Measurements from ENCODE around the gene GPT2.
A peak's percentile ranks its signal among the peaks of the same experiment; 100 is the strongest.

The GPT2 gene

GRCh38 chr16:46899443-46900143, 15.4 kb downstream of the GPT2 start:
- DNase-seq: no peak

- no peak for DNase-seq
Observed at GRCh38 chr16:46900455-46901235, 16.5 kb downstream of the GPT2 start.

- DNase-seq: no peak
Observed at GRCh38 chr16:46901709-46902108, 17.5 kb downstream of the GPT2 start.

- no peak for DNase-seq
Observed at GRCh38 chr16:46903255-46903905, 19.2 kb downstream of the GPT2 start.

GRCh38 chr16:46904471-46904870, 20.3 kb downstream of the GPT2 start:
- DNase-seq: no peak

- DNase-seq: no peak
Observed at GRCh38 chr16:46906360-46907060, 22.3 kb downstream of the GPT2 start.

GRCh38 chr16:46907061-46907774, 23.1 kb downstream of the GPT2 start:
- DNase-seq: no peak

GRCh38 chr16:46908540-46909372, 24.6 kb downstream of the GPT2 start:
- DNase-seq: peak; percentile 61

- DNase-seq: no peak
Observed at GRCh38 chr16:46911038-46911437, 26.9 kb downstream of the GPT2 start.

- DNase-seq: no peak
Observed at GRCh38 chr16:46911650-46912049, 27.5 kb downstream of the GPT2 start.

- DNase-seq: no peak
Observed at GRCh38 chr16:46914556-46915201, 30.5 kb downstream of the GPT2 start.

- no peak for DNase-seq
Observed at GRCh38 chr16:46915483-46916025, 31.4 kb downstream of the GPT2 start.

GRCh38 chr16:46916980-46917379, 32.8 kb downstream of the GPT2 start:
- DNase-seq: no peak

- DNase-seq: no peak
Observed at GRCh38 chr16:46918400-46918799, 34.2 kb downstream of the GPT2 start.

- DNase-seq: no peak
Observed at GRCh38 chr16:46918905-46919792, 35.0 kb downstream of the GPT2 start.

- DNase-seq: no peak
Observed at GRCh38 chr16:46920402-46921068, 36.4 kb downstream of the GPT2 start.

- DNase-seq: no peak
Observed at GRCh38 chr16:46922239-46922638, 38.1 kb downstream of the GPT2 start.

- no peak for DNase-seq
Observed at GRCh38 chr16:46923513-46924295, 39.5 kb downstream of the GPT2 start.
